Measurements from ENCODE around the gene APC.

DNA sequence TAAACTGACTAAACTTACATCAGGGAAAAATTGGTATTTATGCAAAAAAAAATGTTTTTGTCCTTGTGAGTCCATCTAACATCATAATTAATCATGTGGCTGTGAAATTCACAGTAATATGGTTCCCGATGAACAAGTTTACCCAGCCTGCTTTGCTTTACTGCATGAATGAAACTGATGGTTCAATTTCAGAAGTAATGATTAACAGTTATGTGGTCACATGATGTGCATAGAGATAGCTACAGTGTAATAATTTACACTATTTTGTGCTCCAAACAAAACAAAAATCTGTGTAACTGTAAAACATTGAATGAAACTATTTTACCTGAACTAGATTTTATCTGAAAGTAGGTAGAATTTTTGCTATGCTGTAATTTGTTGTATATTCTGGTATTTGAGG lies 106.8 kb downstream of the APC start:
- no peak for TF ChIP-seq POLR2A (IDR thresholded peaks at IDR 0.05)
- TF ChIP-seq, protein P1, sequence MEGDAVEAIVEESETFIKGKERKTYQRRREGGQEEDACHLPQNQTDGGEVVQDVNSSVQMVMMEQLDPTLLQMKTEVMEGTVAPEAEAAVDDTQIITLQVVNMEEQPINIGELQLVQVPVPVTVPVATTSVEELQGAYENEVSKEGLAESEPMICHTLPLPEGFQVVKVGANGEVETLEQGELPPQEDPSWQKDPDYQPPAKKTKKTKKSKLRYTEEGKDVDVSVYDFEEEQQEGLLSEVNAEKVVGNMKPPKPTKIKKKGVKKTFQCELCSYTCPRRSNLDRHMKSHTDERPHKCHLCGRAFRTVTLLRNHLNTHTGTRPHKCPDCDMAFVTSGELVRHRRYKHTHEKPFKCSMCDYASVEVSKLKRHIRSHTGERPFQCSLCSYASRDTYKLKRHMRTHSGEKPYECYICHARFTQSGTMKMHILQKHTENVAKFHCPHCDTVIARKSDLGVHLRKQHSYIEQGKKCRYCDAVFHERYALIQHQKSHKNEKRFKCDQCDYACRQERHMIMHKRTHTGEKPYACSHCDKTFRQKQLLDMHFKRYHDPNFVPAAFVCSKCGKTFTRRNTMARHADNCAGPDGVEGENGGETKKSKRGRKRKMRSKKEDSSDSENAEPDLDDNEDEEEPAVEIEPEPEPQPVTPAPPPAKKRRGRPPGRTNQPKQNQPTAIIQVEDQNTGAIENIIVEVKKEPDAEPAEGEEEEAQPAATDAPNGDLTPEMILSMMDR (IDR thresholded peaks at IDR 0.05), result no peak
